Epithelial cell of proximal tubule (primary cell): ENCODE measurements around the gene TTLL12. TPM values are rescaled to one million over a fixed set of nuclear protein-coding genes. Genes with fewer than 3 reads are reported as not detected.

Experiments
- DNase-seq: peaks from one replicate; pipeline ENCODE4 v3.0.0-alpha.2; 2011; ENCODE audit warnings: low read depth
- H3K4me3 ChIP-seq: 2 replicates; pipeline ENCODE4 v1.5.1; 2011; ENCODE audit warnings: low read depth, mild to moderate bottlenecking, low read length
- total RNA-seq: library from RNA; depleted of rRNA; stranded (reverse); fragments of >200 nt; gene quantifications from 2 replicates; pipeline ENCODE4 v1.2.3, GENCODE V29; 2015
- TF ChIP-seq, protein P1 (sequence below): conservative IDR thresholded peaks from 2 replicates; pipeline ENCODE4 v1.5.1; 2012; ENCODE audit warnings: low read depth, mild to moderate bottlenecking, low read length

Gene TTLL12
- total RNA-seq, 1 donor from 2014 or later, result 91.8 TPM

DNA sequence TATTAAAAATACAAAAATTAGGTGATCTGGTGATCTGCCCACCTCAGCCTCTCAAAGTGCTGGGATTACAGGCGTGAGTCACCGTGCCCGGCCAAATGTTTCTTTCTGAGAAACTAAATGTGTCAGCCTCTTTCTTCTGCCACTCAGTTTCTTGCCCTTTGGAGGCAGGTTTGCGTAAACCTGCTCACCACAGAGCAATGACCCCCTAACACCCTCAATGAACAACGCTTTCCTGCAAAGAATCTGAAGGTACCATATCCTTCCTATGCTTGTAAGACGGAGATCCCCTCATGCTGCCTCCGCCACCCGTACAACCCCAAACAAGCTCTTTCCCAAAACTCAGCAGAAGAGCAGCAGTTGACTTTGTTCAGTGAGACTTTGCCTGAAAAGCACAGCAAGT lies 38.7 kb upstream of the TTLL12 start:
- DNase-seq, result no peak
- H3K4me3 ChIP-seq, result no peak overlapping the region
- TF ChIP-seq, protein P1, sequence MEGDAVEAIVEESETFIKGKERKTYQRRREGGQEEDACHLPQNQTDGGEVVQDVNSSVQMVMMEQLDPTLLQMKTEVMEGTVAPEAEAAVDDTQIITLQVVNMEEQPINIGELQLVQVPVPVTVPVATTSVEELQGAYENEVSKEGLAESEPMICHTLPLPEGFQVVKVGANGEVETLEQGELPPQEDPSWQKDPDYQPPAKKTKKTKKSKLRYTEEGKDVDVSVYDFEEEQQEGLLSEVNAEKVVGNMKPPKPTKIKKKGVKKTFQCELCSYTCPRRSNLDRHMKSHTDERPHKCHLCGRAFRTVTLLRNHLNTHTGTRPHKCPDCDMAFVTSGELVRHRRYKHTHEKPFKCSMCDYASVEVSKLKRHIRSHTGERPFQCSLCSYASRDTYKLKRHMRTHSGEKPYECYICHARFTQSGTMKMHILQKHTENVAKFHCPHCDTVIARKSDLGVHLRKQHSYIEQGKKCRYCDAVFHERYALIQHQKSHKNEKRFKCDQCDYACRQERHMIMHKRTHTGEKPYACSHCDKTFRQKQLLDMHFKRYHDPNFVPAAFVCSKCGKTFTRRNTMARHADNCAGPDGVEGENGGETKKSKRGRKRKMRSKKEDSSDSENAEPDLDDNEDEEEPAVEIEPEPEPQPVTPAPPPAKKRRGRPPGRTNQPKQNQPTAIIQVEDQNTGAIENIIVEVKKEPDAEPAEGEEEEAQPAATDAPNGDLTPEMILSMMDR, result no peak

DNA sequence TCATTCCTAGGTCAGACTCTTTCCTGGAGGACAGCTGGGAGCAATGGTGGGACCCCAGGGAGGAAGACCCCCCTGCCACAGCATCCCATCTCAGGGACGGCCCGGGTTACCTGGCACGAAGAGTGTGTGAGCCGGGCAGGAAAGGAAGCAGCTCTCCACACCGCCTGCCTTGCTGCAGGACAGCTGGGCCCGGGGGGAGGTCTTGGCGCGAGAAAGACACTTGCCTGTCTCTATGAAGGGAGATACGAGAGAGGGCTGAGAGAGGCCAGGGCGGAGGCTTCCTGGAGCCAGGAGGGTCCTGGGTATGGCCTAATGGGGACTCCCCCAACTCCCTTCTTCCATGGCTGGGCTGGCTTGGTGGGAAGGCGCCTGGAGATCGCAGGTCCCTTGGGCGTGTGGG lies 36.1 kb upstream of the TTLL12 start:
- no peak for DNase-seq
- TF ChIP-seq, protein P1, result no peak
- H3K4me3 ChIP-seq, result no peak overlapping the region

DNA sequence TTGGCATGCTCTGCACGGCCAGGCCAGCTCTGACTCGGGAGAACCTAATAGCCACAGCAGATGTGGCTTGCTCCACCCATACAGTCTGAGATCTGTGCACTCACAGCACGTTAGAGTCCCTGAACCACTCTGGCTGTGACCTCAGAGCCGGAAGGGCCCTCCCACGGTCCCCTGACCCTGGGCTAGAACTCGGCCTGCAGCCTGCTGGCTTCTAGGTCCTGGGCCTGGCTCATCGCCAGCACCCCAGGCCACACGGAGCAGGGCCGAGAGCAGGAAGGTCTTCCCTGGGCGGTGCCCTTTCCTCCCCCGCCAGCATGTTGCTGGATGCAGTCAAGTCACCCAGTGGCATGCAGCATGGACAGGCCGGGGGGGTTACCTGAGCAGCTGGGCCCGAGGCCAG lies 35.3 kb upstream of the TTLL12 start:
- no peak for DNase-seq
- TF ChIP-seq, protein P1, result no peak

DNA sequence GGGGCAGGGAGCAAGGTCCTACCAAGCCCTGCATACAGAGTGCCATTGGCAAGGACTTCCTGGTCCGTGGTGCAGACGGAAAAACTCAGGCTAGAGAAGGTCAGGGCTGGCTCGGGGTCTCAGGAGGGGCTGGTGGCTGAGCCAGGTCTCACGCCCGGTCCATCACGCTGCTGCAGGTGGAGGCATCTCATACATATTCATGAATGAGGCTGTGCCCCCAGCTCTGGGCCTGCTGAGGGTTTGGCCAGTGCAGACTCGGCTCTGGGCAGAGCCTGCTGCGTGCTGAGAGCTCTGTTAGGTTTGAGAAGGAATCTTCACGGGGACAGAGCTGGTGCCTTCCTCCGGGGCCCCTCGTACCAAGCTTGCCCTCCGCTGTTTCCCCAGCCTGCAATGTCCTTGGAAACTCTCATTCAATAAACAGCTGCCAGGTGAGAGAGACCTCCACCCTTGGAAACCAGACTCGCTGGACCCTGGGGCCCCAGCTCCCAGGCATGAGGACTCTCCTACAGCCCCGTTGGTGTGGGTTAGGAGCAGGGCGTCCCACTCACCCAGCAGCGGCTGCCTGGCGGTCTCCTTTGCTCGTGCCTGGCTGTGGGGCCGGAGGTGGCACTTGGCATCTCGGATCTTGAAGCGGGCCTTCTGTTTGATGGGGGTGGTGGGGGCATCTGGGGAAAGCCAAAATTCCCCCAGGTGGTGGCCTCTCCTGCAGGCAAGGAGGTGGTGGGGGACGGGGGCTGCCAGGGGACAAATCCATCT lies 33.9 kb upstream of the TTLL12 start:
- no peak for DNase-seq
- H3K4me3 ChIP-seq, result no peak overlapping the region

More for the DNA sequence above, 35.3 kb upstream of the TTLL12 start:
- H3K4me3 ChIP-seq, result no peak overlapping the region

DNA sequence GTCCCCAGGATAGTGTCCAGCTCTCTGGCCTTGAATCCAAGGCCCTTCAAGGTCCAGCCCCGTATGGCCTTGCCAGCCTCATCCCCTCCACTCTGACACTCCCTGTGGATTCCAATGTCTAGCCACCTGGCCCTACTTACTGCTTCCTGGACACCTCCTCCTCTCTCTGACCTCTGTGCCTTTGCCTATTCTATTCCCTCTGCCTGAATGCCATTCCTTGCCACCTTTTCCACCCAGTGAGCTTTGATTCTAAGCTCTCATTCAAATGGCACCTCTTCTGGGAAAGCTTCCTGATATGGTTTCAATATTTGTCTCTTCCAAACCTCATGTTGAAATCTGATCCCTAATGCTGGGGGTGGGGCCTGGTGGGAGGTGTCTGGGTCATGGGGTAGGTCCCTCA lies 31.9 kb upstream of the TTLL12 start:
- H3K4me3 ChIP-seq, result no peak overlapping the region
- TF ChIP-seq, protein P1, result no peak
- DNase-seq, result no peak

More for the DNA sequence above, 33.9 kb upstream of the TTLL12 start:
- TF ChIP-seq, protein P1, result no peak

DNA sequence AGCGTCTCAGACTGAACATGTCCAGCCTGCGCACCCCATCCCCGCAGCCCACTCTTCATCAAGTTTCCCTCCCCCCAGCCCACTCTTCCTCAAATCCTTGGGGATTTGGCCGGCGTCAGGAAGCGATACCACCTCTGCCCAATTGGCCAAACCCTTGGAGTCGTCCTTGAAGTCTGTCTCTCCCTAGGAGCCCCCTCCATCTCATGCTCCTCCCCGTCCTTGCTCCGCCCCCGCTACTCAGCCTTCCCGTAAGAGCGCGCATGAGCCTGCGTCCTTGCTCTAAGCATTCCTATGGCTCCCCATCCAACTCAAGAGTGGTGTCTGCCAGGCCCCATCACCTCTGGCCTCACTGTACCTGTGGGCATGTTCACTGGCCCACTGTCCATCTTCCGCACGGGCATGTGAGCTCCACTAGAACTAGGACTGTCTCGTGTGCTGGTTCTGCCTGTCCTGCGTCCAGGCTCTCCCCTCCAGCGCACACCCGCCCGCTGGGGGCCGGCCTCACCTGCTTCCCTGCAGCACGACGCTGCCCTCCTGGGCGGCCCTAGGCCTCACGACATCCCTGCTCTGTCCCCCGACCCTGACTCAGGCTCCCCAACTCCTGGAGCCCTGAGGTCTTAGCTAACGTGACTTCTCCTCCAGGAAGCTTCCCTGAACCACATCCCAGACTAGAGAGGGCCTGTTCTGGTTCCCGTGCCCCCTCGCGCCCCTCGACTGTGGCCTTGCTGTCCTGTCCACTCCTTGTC lies 30.5 kb upstream of the TTLL12 start:
- DNase-seq, result no peak
- TF ChIP-seq, protein P1, result no peak
- H3K4me3 ChIP-seq, result no peak overlapping the region
